Activated naive CD4-positive, alpha-beta T cell treated with anti-CD3 and anti-CD28 coated beads, Interleukin-2, amount 10 ng/mL, durations not matched to agents 7 days and 5 days (primary cell): ENCODE measurements around the gene NCOR2.
A peak's percentile ranks its signal among the peaks of the same experiment; 100 is the strongest.

ENCODE experiments used
- CTCF ChIA-PET: fragments of 350-600 bp; sonication (Branson Sonifier 250); formaldehyde crosslinking; loops from one replicate; lab custom pipeline; 2021; ENCODE audit warnings: antibody characterized with exemption; lab: Charles Lee
- DNase-seq: peaks from one replicate; pipeline ENCODE4 v3.0.0-alpha.2; 2020
- H3K27ac Mint-ChIP-seq: one replicate; pipeline ENCODE4 v1.8.0; 2021; ENCODE audit warnings: mild to moderate bottlenecking, moderate library complexity, mixed read lengths
- H3K27me3 Mint-ChIP-seq: one replicate; pipeline ENCODE4 v1.8.0; 2021; ENCODE audit warnings: mild to moderate bottlenecking, mixed read lengths
- H3K36me3 Mint-ChIP-seq: one replicate; pipeline ENCODE4 v1.8.0; 2021; ENCODE audit warnings: mixed read lengths
- H3K4me1 Mint-ChIP-seq: one replicate; pipeline ENCODE4 v1.8.0; 2021; ENCODE audit warnings: mixed read lengths
- H3K4me3 Mint-ChIP-seq: one replicate; pipeline ENCODE4 v1.8.0; 2021; ENCODE audit warnings: mild to moderate bottlenecking, moderate library complexity, mixed read lengths
- H3K9me3 Mint-ChIP-seq: one replicate; pipeline ENCODE4 v1.8.0; 2021; ENCODE audit warnings: mixed read lengths

NCOR2 gene

DNA sequence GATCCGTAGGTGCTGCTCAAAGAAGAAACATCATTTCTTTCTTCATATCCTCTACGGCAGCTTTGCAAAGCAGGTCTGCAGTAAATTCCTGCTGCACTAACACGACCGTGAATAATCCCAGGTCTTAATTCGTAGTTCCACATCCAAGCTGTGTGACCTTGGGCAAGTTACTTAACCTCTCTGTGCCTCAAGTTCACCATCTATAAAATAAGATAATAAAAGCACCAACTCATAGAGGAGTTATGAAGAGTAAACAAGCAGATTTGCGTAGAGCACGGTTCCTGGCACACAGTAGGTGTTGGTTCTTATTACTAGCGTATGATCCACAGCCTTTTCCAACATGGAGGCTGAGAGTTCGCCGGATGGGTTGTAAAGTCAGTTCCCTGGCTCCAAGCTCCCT, 3.6 kb downstream of the NCOR2 start:
- peaks cover 2% of the 10 kb centered on the region for H3K36me3 Mint-ChIP-seq
- peaks cover 33% of the 10 kb centered on the region for H3K4me1 Mint-ChIP-seq
- H3K27ac Mint-ChIP-seq = no peak overlapping the region
- H3K4me3 Mint-ChIP-seq = no peak overlapping the region
- peaks cover 4% of the 10 kb centered on the region for H3K27me3 Mint-ChIP-seq
- no peak for DNase-seq
- H3K9me3 Mint-ChIP-seq = peaks cover 2% of the 10 kb centered on the region
- CTCF ChIA-PET = no interaction called here

DNA sequence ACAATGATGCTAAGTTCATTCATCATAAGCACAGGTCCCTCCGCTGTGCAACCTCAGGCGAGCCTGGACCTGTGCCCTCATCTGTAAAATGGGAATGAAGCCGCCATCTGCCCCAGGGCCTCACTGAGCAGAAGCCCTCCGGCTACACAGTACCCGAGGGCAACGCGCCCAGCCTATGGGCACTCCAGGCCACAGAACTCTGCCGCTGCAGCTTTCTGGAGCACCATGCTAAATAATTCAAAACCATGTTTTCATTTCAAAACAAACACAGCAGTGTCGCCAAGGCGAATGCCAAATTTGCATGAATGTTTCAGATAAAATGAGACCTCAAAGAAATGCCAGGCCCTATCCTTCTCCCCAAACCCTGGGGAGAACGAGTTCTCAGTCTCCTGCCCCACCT, 4.0 kb downstream of the NCOR2 start:
- no peak for DNase-seq
- Mint-ChIP-seq H3K4me3 (no peak overlapping the region), H3K4me1 (peaks cover 30% of the 10 kb centered on the region)

DNA sequence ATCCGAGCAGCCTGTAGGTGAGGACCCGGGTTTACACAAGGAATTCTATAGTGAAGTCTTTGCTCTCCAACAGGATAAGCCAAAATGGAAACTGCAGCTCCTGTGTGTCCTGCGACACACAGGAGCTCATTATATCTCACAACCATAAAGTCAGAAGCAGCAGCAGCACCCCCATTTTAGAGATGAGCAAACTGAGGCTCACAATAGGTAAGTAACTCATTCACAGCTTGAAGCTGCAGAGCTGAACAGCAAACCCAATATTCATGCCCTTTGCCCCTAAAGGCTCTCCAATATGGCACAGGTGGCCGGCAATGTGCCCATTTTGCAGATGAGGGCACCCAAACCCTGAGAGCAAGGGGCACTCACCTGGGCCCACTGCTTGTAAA, 4.6 kb downstream of the NCOR2 start:
- CTCF ChIA-PET = interaction anchor here (1.2 kb wide), 1 partner anchor 12 kb away, joined by 5 read pairs; no protein-coding TSS in a partner anchor
- Mint-ChIP-seq H3K9me3 (peaks cover 2% of the 10 kb centered on the region), H3K27me3 (no peaks in the 10 kb centered on the region), H3K27ac (no peak overlapping the region), H3K4me3 (no peak overlapping the region), H3K4me1 (peaks cover 25% of the 10 kb centered on the region), H3K36me3 (peaks cover 2% of the 10 kb centered on the region)
- DNase-seq = no peak

More for the DNA sequence above, 4.0 kb downstream of the NCOR2 start:
- Mint-ChIP-seq H3K27ac (no peak overlapping the region), H3K36me3 (peaks cover 2% of the 10 kb centered on the region), H3K9me3 (peaks cover 2% of the 10 kb centered on the region), H3K27me3 (peaks cover under 1% of the 10 kb centered on the region)
- CTCF ChIA-PET = interaction anchor here (1.2 kb wide), 1 partner anchor 13 kb away, joined by 5 read pairs; no protein-coding TSS in a partner anchor

DNA sequence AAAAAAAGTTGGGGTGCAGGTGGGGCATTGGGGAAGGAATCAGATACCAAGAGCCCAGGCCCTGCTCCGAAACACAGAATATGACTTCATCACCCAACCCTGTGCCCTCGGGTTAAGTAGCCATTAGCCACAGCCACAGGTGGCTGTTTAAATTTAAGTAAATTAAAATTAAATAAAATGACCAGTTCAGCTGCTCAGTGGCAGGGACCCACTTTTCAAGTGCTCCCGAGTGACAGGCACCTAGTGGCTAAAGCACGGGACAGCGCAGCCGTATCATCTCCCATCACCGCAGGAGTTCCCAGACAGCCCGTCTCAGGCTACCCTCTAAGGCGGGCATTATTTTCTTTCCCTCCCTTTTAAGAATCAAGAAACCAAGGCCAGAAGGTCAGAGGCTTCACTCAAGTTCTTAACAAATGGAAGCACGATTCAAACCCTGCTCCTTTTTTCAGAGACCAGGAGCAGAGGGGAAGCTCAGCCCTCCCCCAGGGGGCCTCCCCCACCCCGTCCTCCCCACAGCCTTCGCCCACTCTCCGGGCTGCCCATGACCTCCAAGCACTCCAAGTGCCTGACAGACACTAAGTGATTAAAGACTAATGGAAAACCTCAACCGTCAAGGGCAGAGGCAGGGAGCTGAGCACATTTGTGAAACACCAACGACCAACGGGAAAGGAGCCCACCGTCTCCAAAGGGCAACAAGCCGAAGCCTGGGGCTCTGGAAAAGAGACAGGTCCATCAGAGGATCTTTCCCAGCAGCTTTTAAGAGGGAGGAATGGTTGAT, 5.2 kb downstream of the NCOR2 start:
- Mint-ChIP-seq H3K9me3 (peaks cover 2% of the 10 kb centered on the region), H3K4me1 (peaks cover 22% of the 10 kb centered on the region), H3K4me3 (no peak overlapping the region), H3K27me3 (no peaks in the 10 kb centered on the region), H3K27ac (no peak overlapping the region), H3K36me3 (peaks cover 2% of the 10 kb centered on the region)
- DNase-seq = no peak
- CTCF ChIA-PET = interaction anchor here (1.2 kb wide), 1 partner anchor 11 kb away, joined by 5 read pairs; no protein-coding TSS in a partner anchor

DNA sequence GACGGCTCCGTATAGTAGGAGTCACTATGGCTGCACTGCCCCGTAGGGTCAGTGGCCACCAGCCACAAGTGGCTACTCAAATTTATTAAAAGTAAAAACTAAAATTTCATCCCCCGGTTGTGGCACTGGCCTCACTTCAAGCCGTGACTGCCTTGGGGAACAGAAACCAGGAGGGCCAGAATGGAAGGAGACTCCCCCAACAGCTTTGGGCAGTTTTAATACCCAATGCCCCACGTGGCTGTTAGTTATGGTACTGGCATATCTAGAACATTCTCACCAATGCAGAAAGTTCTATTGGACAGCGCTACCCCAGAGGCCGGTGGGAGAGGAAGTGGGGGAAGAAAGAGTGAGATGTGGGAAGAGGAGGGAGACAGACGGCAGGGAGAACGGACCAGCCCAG, 6.2 kb downstream of the NCOR2 start:
- Mint-ChIP-seq H3K27ac (no peak overlapping the region), H3K4me3 (no peak overlapping the region), H3K36me3 (peaks cover 2% of the 10 kb centered on the region), H3K4me1 (peaks cover 20% of the 10 kb centered on the region), H3K9me3 (peaks cover 2% of the 10 kb centered on the region), H3K27me3 (no peaks in the 10 kb centered on the region)
- CTCF ChIA-PET = no interaction called here
- no peak for DNase-seq

DNA sequence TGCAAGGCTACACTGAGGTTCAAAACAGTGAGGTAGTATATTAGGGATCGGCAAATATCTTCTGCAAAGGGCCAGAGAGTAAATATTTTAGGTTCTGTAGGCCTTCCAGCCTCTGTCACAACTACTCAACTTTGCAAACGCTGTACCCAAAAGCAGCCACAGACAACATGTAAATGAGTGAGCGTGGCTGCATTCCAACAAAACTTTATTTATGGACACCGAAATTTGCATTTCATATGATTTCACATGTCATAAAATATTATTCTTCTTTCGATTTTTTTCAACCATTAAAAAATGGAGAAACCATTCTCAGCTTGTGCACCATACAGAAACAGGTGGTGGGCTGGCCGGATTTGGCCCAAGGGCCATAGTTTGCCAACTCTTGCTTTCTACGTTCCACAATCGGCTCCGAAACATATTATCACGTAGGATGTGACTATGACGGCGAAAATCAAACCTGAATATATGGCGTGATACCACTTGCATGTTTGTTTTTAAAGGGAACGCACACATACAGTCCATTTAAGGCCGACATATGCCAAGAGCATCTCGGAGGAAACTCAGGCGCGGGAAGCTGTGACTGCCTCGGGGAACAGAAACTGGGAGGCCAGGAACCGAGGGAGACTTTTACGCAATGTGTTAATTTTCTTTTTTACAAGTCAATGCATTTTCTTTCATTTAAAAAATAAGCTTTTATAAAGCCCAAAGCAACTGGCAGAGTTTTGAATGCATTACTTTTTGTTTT, 7.1 kb downstream of the NCOR2 start:
- CTCF ChIA-PET = no interaction called here
- no peaks in the 10 kb centered on the region for H3K27me3 Mint-ChIP-seq
- H3K27ac Mint-ChIP-seq = no peak overlapping the region
- H3K36me3 Mint-ChIP-seq = peaks cover 2% of the 10 kb centered on the region
- peaks cover 21% of the 10 kb centered on the region for H3K4me1 Mint-ChIP-seq
- H3K4me3 Mint-ChIP-seq = no peak overlapping the region
- DNase-seq = no peak
- peaks cover 2% of the 10 kb centered on the region for H3K9me3 Mint-ChIP-seq

DNA sequence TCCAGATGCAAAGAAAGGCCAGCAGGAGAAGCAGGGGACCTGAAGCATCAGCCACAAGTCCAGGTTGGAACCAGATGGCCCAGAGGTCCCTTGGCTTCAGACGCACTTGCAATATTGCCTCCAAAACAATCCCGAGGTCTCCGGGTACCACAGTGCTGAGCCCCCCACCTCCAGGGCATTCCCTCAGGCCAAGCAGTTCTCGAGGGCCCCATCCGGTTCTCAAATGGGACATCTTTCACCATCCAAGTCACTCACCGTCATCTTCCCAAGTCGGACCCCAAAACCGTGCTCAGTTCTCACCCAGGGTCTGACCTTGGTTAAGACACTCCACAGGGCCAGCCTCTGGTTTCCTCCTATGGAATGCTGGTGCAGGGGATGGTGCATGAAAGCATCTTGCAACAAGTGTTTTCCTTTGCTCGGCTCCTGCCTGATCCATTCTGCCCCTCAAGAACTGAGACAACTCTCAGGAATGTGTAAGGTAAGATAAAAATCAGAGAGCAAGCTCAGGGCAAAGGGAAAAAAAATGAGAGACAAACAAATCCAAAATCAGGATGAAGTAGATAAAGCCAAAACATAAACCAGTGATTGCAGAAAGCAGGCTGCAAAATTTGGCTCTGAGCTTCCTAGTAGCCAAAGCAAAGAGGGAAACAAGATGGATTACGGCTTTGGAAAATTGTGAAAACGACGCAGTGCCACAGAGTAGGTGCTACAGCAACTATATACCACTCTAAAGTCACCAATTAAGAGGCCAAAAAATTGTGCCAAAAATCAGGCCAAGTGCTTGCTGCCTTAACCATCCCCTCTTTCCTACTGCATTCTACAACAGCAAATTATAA, 8.0 kb downstream of the NCOR2 start:
- H3K4me1 Mint-ChIP-seq = peaks cover 23% of the 10 kb centered on the region
- no peak overlapping the region for H3K27ac Mint-ChIP-seq
- no peaks in the 10 kb centered on the region for H3K27me3 Mint-ChIP-seq
- no peak for DNase-seq
- CTCF ChIA-PET = no interaction called here
- H3K9me3 Mint-ChIP-seq = peaks cover 2% of the 10 kb centered on the region
- peaks cover 2% of the 10 kb centered on the region for H3K36me3 Mint-ChIP-seq
- H3K4me3 Mint-ChIP-seq = no peak overlapping the region

DNA sequence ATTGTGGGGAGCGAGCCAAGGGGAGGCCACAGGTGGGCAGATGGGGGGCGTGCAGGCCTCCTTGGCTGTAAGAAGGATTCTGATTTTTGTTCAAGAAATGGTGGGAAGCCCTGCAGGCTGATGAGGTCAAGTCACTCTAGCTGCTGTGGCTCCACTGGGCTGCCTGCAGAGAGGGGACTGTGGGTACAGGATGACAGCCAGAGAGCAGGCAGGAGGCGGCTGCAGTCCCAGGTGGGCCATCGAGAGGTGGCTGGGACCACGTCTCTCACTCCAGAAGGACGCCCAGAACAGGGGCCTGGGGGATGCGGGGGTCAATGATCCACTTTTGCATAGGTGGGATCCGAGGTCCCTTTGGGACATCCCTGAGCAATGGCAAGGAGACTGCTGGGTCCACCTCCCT, 9.1 kb downstream of the NCOR2 start:
- Mint-ChIP-seq H3K36me3 (peaks cover 2% of the 10 kb centered on the region), H3K27me3 (no peaks in the 10 kb centered on the region), H3K9me3 (peaks cover 2% of the 10 kb centered on the region), H3K27ac (no peak overlapping the region), H3K4me1 (peaks cover 26% of the 10 kb centered on the region), H3K4me3 (no peak overlapping the region)
- DNase-seq = no peak
- CTCF ChIA-PET = no interaction called here

DNA sequence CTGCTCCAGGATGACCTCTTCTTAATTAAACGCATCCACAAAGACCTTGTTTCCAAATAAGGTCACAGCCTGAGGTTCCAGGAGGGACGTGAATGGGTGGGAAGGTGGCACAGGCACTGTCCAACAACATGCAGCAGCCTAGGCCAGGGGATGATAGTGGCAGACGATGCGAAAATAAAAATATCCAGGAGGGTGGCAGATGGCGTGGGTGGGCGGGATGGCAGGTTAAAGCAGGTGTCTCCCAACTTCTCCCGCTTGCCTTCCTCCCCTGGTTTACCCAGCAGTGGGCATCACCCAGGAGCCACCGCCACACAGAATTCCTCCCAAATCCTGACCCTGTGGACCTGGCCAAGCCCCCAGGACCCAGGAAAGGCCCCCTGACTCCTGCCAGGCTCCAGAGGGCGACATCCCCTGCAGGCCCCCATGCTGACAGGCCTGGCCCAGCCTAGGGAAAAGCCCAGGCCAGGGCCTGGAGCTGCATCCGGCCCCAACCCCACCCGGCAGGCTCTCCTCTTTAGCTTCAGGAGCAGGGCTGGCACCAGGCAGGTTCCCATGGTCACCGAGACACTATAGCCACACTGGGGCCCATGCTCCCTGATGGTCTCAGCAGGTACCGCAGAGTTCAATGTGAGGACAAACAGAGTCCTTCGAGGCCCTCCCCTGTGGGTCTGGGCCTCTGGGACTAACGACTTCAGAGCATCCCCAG, 9.7 kb downstream of the NCOR2 start:
- Mint-ChIP-seq H3K4me3 (no peak overlapping the region), H3K36me3 (peaks cover 2% of the 10 kb centered on the region), H3K27me3 (no peaks in the 10 kb centered on the region), H3K27ac (no peak overlapping the region), H3K9me3 (peaks cover 2% of the 10 kb centered on the region), H3K4me1 (peaks cover 29% of the 10 kb centered on the region)
- DNase-seq = no peak
- CTCF ChIA-PET = no interaction called here

DNA sequence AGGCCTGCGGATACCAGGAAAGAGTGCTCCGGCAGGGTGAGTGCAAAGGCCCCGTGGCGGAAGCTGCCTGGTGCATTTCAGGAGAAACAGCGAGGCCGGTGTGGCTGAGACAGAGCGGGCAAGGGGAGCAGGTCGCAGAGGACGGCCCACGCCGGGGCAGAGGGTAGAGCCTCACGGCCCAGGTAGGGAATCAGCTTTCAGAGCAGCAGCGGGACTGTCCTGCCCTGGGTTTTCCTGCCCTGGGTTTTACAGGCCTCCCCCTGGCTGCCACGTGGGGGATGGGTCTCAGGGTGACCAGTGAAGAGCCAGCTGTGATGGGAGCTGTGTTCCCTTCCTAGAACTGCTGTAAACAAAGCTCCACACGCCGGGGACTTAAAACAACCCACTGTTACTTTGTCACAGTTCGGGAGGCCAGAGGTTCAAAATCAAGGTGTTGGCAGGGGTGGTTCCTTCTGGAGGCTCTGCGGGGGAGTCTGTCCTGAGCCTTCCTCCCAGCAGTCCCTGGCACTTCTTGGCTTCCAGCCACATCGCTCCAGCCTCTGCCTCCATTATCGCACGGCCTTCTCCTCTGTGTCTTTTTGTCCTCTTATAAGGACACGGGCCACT, 10.4 kb downstream of the NCOR2 start:
- H3K4me3 Mint-ChIP-seq = no peak overlapping the region
- DNase-seq = no peak
- H3K27ac Mint-ChIP-seq = no peak overlapping the region
- peaks cover 32% of the 10 kb centered on the region for H3K4me1 Mint-ChIP-seq
- peaks cover 2% of the 10 kb centered on the region for H3K9me3 Mint-ChIP-seq
- peaks cover 2% of the 10 kb centered on the region for H3K36me3 Mint-ChIP-seq
- CTCF ChIA-PET = no interaction called here
- no peaks in the 10 kb centered on the region for H3K27me3 Mint-ChIP-seq

DNA sequence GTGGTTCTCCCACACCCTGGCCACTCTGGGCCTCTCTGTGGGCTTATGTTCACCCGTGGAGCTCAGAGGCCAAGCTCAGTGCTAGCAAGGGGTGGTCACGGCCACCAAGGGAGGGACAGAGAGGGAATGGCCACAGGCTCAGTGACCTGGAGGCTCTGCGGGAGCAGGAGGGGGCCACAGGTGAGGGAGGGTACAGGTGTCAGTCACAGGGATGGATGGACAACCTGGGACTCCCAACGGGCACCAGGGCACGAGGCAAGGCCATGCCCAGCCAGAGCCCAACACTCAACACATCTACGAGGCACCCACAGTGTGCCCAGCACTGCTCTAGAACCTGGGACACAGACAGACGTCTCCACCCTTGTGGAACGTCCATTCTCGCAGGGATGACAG, 11.3 kb downstream of the NCOR2 start:
- H3K4me3 Mint-ChIP-seq = no peak overlapping the region
- peaks cover 2% of the 10 kb centered on the region for H3K36me3 Mint-ChIP-seq
- H3K9me3 Mint-ChIP-seq = peaks cover 2% of the 10 kb centered on the region
- CTCF ChIA-PET = no interaction called here
- no peaks in the 10 kb centered on the region for H3K27me3 Mint-ChIP-seq
- DNase-seq = no peak
- H3K4me1 Mint-ChIP-seq = peaks cover 38% of the 10 kb centered on the region
- peak overlapping the region; percentile 55 for H3K27ac Mint-ChIP-seq

DNA sequence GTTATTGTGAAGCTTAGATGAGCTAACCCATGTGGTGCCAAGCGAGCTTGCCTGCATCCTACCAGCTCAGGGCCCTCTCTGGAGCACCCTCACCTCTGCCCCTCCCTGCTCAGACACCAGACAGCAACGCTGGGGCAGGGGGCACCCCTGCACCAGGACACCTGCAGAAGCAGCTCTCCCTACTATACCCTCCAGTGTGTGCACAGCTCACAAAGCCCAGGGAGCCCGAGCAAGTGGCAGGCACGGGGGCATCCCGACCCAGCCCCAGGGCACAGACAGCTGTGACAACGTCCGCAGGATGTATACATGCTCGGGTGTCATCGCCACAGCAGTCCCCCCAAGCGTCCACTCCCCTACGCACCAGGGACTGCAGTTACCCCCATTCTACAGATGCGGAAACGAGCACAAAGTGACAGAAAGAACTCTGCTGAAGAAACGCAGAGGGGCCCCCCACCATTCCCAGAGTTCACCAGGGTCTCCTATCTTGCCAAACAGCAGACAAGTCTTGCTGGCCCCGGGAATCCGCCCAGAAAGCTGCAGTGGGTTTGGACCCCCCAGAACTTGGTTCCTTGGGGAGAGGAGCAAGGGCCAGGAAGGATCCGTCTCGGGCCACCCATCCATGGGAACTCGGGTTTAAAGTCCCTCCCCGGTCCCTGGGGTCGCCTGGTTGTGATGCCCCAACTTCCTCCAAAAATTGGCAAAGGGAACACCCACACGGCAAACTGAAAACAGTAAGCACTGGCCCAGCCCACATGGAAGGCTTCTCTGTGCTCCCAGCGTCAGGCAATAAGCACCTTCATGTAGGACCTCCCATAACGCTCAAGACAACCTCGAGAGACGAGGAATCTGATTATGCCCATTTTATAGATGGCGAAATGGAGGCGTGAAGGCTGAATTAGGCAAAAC, 12.0 kb downstream of the NCOR2 start:
- peaks cover 2% of the 10 kb centered on the region for H3K9me3 Mint-ChIP-seq
- DNase-seq = no peak
- CTCF ChIA-PET = interaction anchor here (0.9 to 1.2 kb wide), 2 partner anchors 11 to 212 kb away, joined by 3 read pairs; no protein-coding TSS in a partner anchor
- H3K36me3 Mint-ChIP-seq = peaks cover 2% of the 10 kb centered on the region
- H3K27ac Mint-ChIP-seq = no peak overlapping the region
- peaks cover 42% of the 10 kb centered on the region for H3K4me1 Mint-ChIP-seq
- H3K4me3 Mint-ChIP-seq = no peak overlapping the region
- no peaks in the 10 kb centered on the region for H3K27me3 Mint-ChIP-seq
